ENCODE measurements around the gene RSU1.

Gene RSU1

GRCh38 chr10:16820421-16820820, 3.2 kb upstream of the RSU1 start:
- DNase-seq = no peak

- DNase-seq = no peak
Measured at GRCh38 chr10:16820018-16820417, 2.8 kb upstream of the RSU1 start.

GRCh38 chr10:16819436-16819835, 2.2 kb upstream of the RSU1 start:
- DNase-seq = no peak

- DNase-seq = no peak
Measured at GRCh38 chr10:16819026-16819425, 1.8 kb upstream of the RSU1 start.

GRCh38 chr10:16816830-16817124, 447 bp downstream of the RSU1 start:
- DNase-seq = no peak

- no peak for DNase-seq
Measured at GRCh38 chr10:16816171-16816570, 1.1 kb downstream of the RSU1 start.

GRCh38 chr10:16814012-16814411, 3.2 kb downstream of the RSU1 start:
- DNase-seq = no peak

- DNase-seq = no peak
Measured at GRCh38 chr10:16812676-16813075, 4.5 kb downstream of the RSU1 start.

- no peak for DNase-seq
Measured at GRCh38 chr10:16811765-16812164, 5.5 kb downstream of the RSU1 start.

- DNase-seq = no peak
Measured at GRCh38 chr10:16811292-16811691, 5.9 kb downstream of the RSU1 start.

- peak; percentile 71 to 77 for DNase-seq
Measured at GRCh38 chr10:16809074-16809718, 8.0 kb downstream of the RSU1 start.

- DNase-seq = no peak
Measured at GRCh38 chr10:16804123-16804522, 13.1 kb downstream of the RSU1 start.

GRCh38 chr10:16803464-16803863, 13.8 kb downstream of the RSU1 start:
- no peak for DNase-seq

- DNase-seq = peak; percentile 26 to 40
Measured at GRCh38 chr10:16799621-16800020, 17.6 kb downstream of the RSU1 start.

- no peak for DNase-seq
Measured at GRCh38 chr10:16798571-16798970, 18.7 kb downstream of the RSU1 start.

GRCh38 chr10:16795410-16796073, 21.7 kb downstream of the RSU1 start:
- no peak for DNase-seq

- no peak for DNase-seq
Measured at GRCh38 chr10:16794005-16794404, 23.2 kb downstream of the RSU1 start.

GRCh38 chr10:16792675-16793074, 24.5 kb downstream of the RSU1 start:
- no peak for DNase-seq

GRCh38 chr10:16789765-16790164, 27.5 kb downstream of the RSU1 start:
- DNase-seq = no peak

- no peak for DNase-seq
Measured at GRCh38 chr10:16789261-16789660, 28.0 kb downstream of the RSU1 start.

- no peak for DNase-seq
Measured at GRCh38 chr10:16788778-16789177, 28.4 kb downstream of the RSU1 start.

GRCh38 chr10:16788125-16788524, 29.1 kb downstream of the RSU1 start:
- peak; percentile 18 to 27 for DNase-seq

GRCh38 chr10:16787361-16787791, 29.8 kb downstream of the RSU1 start:
- DNase-seq = peak; percentile 54 to 65

GRCh38 chr10:16780338-16780880, 36.8 kb downstream of the RSU1 start:
- no peak for DNase-seq
